Measurements from ENCODE around the gene C2. TPM values are rescaled to one million over a fixed set of nuclear protein-coding genes. Genes with fewer than 3 reads are reported as not detected.

C2 gene
- total and polyA plus RNA-seq, 2 experiments from 2014 or later: 1.4 to 2.1 TPM

GRCh38 chr6:31896856-31897611 lies 30.5 kb upstream of the C2 start:
- in situ Hi-C loops (cut with MboI): no loop called here
- H3K4me1 ChIP-seq (ENCODE audit: insufficient read depth): peaks cover 4% of the 10 kb centered on the region
- no peak for TF ChIP-seq EZH2 (IDR thresholded peaks at IDR 0.05; ENCODE audit: insufficient read depth, poor library complexity, severe bottlenecking)
- TF ChIP-seq EZH2phosphoT487 (IDR thresholded peaks at IDR 0.05; ENCODE audit: insufficient read depth, low read depth): no peak
- no peaks in the 10 kb centered on the region for H3K27me3 ChIP-seq (replicated peaks; ENCODE audit: insufficient read depth)
- peak overlapping the region; percentile 81 for H3K4me2 ChIP-seq (ENCODE audit: unreplicated experiment)
- WGBS, 2 experiments (ENCODE audit: low coverage in 1 of 2, low lambda C conversion rate in 2 of 2, missing lambda C conversion rate in 2 of 2): 5 to 11% methylated on average over 6 to 31 of the region's 62 CpGs
- H3F3A ChIP-seq (ENCODE audit: insufficient read depth): peaks cover 4% of the 10 kb centered on the region; the same call in 1 of the 2 replicates
- H3K36me3 ChIP-seq (ENCODE audit: low read depth): 0 out of 2 replicates have a peak, but pooled peaks cover 7% of the 10 kb centered on the region
- no peaks in the 10 kb centered on the region for H3K9me3 ChIP-seq (ENCODE audit: low read depth)
- peaks cover 6% of the 10 kb centered on the region; the same call in 1 of the 2 replicates for H3K79me2 ChIP-seq (ENCODE audit: insufficient read depth)
- H2AFZ ChIP-seq: peak overlapping the region; percentile 80
- no peak overlapping the region for H3K27ac ChIP-seq
- peak overlapping the region; percentile 82 for H3K9ac ChIP-seq
- H3K4me3 ChIP-seq: peak overlapping the region; percentile 88
- no peaks in the 10 kb centered on the region for H4K20me1 ChIP-seq (ENCODE audit: insufficient read depth)
- H3K9me2 ChIP-seq (ENCODE audit: insufficient read depth): no peaks in the 10 kb centered on the region
- DNase-seq: peak; percentile 32

GRCh38 chr6:31897612-31898382 lies 29.7 kb upstream of the C2 start, which contains the start of gene EHMT2:
TSS of gene EHMT2 (minus strand) at chr6:31897698. CDS start at chr6:31897677, 21 bp downstream.
- Histone ChIP-seq H3F3A (ENCODE audit: insufficient read depth) (peaks cover 8% of the 10 kb centered on the region), H3K9me3 (ENCODE audit: low read depth) (no peaks in the 10 kb centered on the region), H3K9me2 (ENCODE audit: insufficient read depth) (no peaks in the 10 kb centered on the region), H3K4me2 (ENCODE audit: unreplicated experiment) (peak within 1 kb of the TSS; percentile 93), H4K20me1 (ENCODE audit: insufficient read depth) (no peaks in the 10 kb centered on the region), H3K27me3 (replicated peaks; ENCODE audit: insufficient read depth) (no peaks in the 10 kb centered on the region), H3K36me3 (ENCODE audit: low read depth) (0 out of 2 replicates have a peak, but pooled peaks cover 7% of the 10 kb centered on the region), H2AFZ (peak within 1 kb of the TSS; percentile 87), H3K9ac (peak within 1 kb of the TSS; percentile 82), H3K79me2 (ENCODE audit: insufficient read depth) (peaks cover 6% of the 10 kb centered on the region; the same call in 1 of the 2 replicates), H3K4me3 (peak within 1 kb of the TSS; percentile 88), H3K27ac (peak within 1 kb of the TSS; percentile 13; the same call in 1 of the 2 replicates), H3K4me1 (ENCODE audit: insufficient read depth) (peaks cover 7% of the 10 kb centered on the region)
- TF ChIP-seq EZH2 (IDR thresholded peaks at IDR 0.05; ENCODE audit: insufficient read depth, poor library complexity, severe bottlenecking) (no peak), EZH2phosphoT487 (IDR thresholded peaks at IDR 0.05; ENCODE audit: insufficient read depth, low read depth) (no peak)
- peak; percentile 93 for DNase-seq
- in situ Hi-C loops (cut with MboI): no loop called here
- 1 to 4% methylated on average over 37 to 45 of the region's 49 CpGs for WGBS, 2 experiments (ENCODE audit: low coverage in 1 of 2, low lambda C conversion rate in 2 of 2, missing lambda C conversion rate in 2 of 2)

- Histone ChIP-seq H3K9ac (peak overlapping the region; percentile 76), H3K79me2 (ENCODE audit: insufficient read depth) (peaks cover 6% of the 10 kb centered on the region; the same call in 1 of the 2 replicates), H3K27me3 (replicated peaks; ENCODE audit: insufficient read depth) (no peaks in the 10 kb centered on the region), H3K4me2 (ENCODE audit: unreplicated experiment) (peak overlapping the region; percentile 93), H3F3A (ENCODE audit: insufficient read depth) (peaks cover 13% of the 10 kb centered on the region), H3K36me3 (ENCODE audit: low read depth) (0 out of 2 replicates have a peak, but pooled peaks cover 1% of the 10 kb centered on the region), H2AFZ (peak overlapping the region; percentile 87), H3K27ac (peak overlapping the region; percentile 13; the same call in 1 of the 2 replicates), H3K4me1 (ENCODE audit: insufficient read depth) (peaks cover 10% of the 10 kb centered on the region), H3K9me2 (ENCODE audit: insufficient read depth) (no peaks in the 10 kb centered on the region), H4K20me1 (ENCODE audit: insufficient read depth) (no peaks in the 10 kb centered on the region), H3K4me3 (peak overlapping the region; percentile 88), H3K9me3 (ENCODE audit: low read depth) (no peaks in the 10 kb centered on the region)
- no peak for TF ChIP-seq EZH2phosphoT487 (IDR thresholded peaks at IDR 0.05; ENCODE audit: insufficient read depth, low read depth)
- no peak for TF ChIP-seq EZH2 (IDR thresholded peaks at IDR 0.05; ENCODE audit: insufficient read depth, poor library complexity, severe bottlenecking)
- peak; percentile 71 for DNase-seq
- in situ Hi-C loops (cut with MboI): no loop called here
- 13 to 14% methylated on average over 8 of the region's 8 CpGs for WGBS, 2 experiments (ENCODE audit: low coverage in 1 of 2, low lambda C conversion rate in 2 of 2, missing lambda C conversion rate in 2 of 2)
Observed at GRCh38 chr6:31898383-31899011, 29.0 kb upstream of the C2 start.

- H3K4me1 ChIP-seq (ENCODE audit: insufficient read depth): peaks cover 10% of the 10 kb centered on the region
- no peak for DNase-seq
- no peaks in the 10 kb centered on the region for H4K20me1 ChIP-seq (ENCODE audit: insufficient read depth)
- no peak overlapping the region for H3K4me2 ChIP-seq (ENCODE audit: unreplicated experiment)
- H3K9ac ChIP-seq: no peak overlapping the region
- no peak for TF ChIP-seq EZH2phosphoT487 (IDR thresholded peaks at IDR 0.05; ENCODE audit: insufficient read depth, low read depth)
- TF ChIP-seq EZH2 (IDR thresholded peaks at IDR 0.05; ENCODE audit: insufficient read depth, poor library complexity, severe bottlenecking): no peak
- no peaks in the 10 kb centered on the region for H3K36me3 ChIP-seq (ENCODE audit: low read depth)
- peaks cover 13% of the 10 kb centered on the region for H3F3A ChIP-seq (ENCODE audit: insufficient read depth)
- 95 to 98% methylated on average over 5 of the region's 5 CpGs for WGBS, 2 experiments (ENCODE audit: low coverage in 1 of 2, low lambda C conversion rate in 2 of 2, missing lambda C conversion rate in 2 of 2)
- in situ Hi-C loops (cut with MboI): no loop called here
- H3K9me3 ChIP-seq (ENCODE audit: low read depth): no peaks in the 10 kb centered on the region
- peaks cover 6% of the 10 kb centered on the region; the same call in 1 of the 2 replicates for H3K79me2 ChIP-seq (ENCODE audit: insufficient read depth)
- H3K27me3 ChIP-seq (replicated peaks; ENCODE audit: insufficient read depth): no peaks in the 10 kb centered on the region
- H2AFZ ChIP-seq: no peak overlapping the region
- no peak overlapping the region for H3K4me3 ChIP-seq
- no peak overlapping the region for H3K27ac ChIP-seq
- H3K9me2 ChIP-seq (ENCODE audit: insufficient read depth): no peaks in the 10 kb centered on the region
Observed at GRCh38 chr6:31899215-31899614, 28.3 kb upstream of the C2 start.
